K562 (cell line): ENCODE results near the gene SYT17.

ENCODE experiments used
- CHD2 ChIP-seq: IDR thresholded peaks from 2 replicates; pipeline ENCODE4 v1.6.1; 2011; ENCODE audit warnings: low read depth, low read length
- CTBP1 ChIP-seq: fragments of 450-650 bp; IDR thresholded peaks from 2 replicates; pipeline ENCODE4 v1.6.1; 2016; ENCODE audit warnings: borderline replicate concordance
- EZH2 ChIP-seq: IDR thresholded peaks from 2 replicates; pipeline ENCODE4 v1.6.1; 2012; ENCODE audit warnings: low read depth, mild to moderate bottlenecking, inconsistent platforms, low read length, borderline replicate concordance
- HDAC1 ChIP-seq, 2 experiments: fragments of 450-650 bp; IDR thresholded peaks; 2 replicates each; pipeline ENCODE4 v1.6.1; 2016 to 2017; ENCODE audit warnings: inconsistent platforms in 1 of 2, mild to moderate bottlenecking in 1 of 2, moderate library complexity in 1 of 2
- HLTF ChIP-seq: fragments of 450-650 bp; IDR thresholded peaks from 2 replicates; pipeline ENCODE4 v1.6.1; 2016
- MEF2D ChIP-seq: conservative IDR thresholded peaks from 2 replicates; pipeline ENCODE4 v1.6.1; 2016; ENCODE audit warnings: low read depth, missing genetic modification characterization, missing compliant biosample characterization
- RFX5 ChIP-seq: IDR thresholded peaks from 2 replicates; pipeline ENCODE4 v1.6.1; 2011; ENCODE audit warnings: low read depth, mild to moderate bottlenecking, improper control_type of control experiment, low read length
- TRIM28 ChIP-seq: fragments of 450-650 bp; IDR thresholded peaks from 2 replicates; pipeline ENCODE4 v1.6.1; 2017
- ZNF124 ChIP-seq: sonication (generic); formaldehyde crosslinking; IDR thresholded peaks from 2 replicates; pipeline ENCODE4 v1.8.1; 2022; ENCODE audit warnings: missing genetic modification reagents
- TF ChIP-seq, protein P1 (sequence below): fragments of 450-650 bp; formaldehyde crosslinking; IDR thresholded peaks from 2 replicates; pipeline ENCODE4 v1.4.0; 2020; ENCODE audit warnings: mild to moderate bottlenecking, mixed read lengths
- TF ChIP-seq, protein P2 (sequence below): sonication (generic); formaldehyde crosslinking; IDR thresholded peaks from 2 replicates; pipeline ENCODE4 v1.8.1; 2023; ENCODE audit warnings: mild to moderate bottlenecking, missing genetic modification reagents, moderate library complexity
- TF ChIP-seq, protein P3 (sequence below): sonication (generic); formaldehyde crosslinking; IDR thresholded peaks from 2 replicates; pipeline ENCODE4 v1.5.0; 2020; ENCODE audit warnings: missing genetic modification reagents
- TF ChIP-seq, protein P4 (sequence below), 3 experiments: IDR thresholded peaks in 2 of 3; conservative IDR thresholded peaks in 1 of 3; 2 replicates each; pipeline ENCODE4 v1.5.1; 2011 to 2012; ENCODE audit warnings: low read length in 3 of 3, mild to moderate bottlenecking in 3 of 3, control low read depth in 2 of 3, improper control_type of control experiment in 1 of 3, inconsistent platforms in 1 of 3, low read depth in 1 of 3, mixed read lengths in 1 of 3, moderate library complexity in 1 of 3; ENCODE audit not compliant: insufficient read depth in 2 of 3

DNA sequence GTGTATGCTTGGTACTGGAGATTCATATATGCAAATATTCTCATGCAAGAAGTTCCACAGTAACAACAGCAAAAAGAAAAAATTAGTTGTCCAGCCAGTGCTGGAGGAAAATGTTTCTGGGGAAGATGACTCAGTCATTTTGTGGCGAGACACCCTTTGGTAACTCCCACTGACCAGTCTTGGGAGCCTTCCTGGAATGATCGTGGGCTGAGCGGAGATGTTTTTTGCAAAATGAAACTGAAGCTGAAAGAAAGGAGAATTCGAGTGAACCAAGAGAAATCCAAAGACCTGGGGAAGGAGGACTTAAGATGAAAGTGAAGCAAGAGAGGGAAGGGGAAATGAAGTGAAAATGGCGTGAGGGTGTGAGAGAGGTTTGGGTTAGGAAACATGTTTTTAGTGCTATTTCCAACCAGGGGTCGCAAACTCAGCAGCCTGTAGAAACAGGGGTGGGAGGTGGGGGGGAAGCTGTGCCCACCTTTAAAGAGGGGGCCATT is 49.1 kb upstream of the SYT17 start:
- TF ChIP-seq, protein P1, sequence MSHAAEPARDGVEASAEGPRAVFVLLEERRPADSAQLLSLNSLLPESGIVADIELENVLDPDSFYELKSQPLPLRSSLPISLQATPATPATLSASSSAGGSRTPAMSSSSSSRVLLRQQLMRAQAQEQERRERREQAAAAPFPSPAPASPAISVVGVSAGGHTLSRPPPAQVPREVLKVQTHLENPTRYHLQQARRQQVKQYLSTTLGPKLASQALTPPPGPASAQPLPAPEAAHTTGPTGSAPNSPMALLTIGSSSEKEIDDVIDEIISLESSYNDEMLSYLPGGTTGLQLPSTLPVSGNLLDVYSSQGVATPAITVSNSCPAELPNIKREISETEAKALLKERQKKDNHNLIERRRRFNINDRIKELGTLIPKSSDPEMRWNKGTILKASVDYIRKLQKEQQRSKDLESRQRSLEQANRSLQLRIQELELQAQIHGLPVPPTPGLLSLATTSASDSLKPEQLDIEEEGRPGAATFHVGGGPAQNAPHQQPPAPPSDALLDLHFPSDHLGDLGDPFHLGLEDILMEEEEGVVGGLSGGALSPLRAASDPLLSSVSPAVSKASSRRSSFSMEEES (CRISPR knock-in tag), result no peak
- TF ChIP-seq, protein P2, sequence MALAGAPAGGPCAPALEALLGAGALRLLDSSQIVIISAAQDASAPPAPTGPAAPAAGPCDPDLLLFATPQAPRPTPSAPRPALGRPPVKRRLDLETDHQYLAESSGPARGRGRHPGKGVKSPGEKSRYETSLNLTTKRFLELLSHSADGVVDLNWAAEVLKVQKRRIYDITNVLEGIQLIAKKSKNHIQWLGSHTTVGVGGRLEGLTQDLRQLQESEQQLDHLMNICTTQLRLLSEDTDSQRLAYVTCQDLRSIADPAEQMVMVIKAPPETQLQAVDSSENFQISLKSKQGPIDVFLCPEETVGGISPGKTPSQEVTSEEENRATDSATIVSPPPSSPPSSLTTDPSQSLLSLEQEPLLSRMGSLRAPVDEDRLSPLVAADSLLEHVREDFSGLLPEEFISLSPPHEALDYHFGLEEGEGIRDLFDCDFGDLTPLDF, result no peak
- no peak for TF ChIP-seq ZNF124 (CRISPR knock-in tag)
- no peak for TF ChIP-seq MEF2D (tag)
- TF ChIP-seq, protein P3, sequence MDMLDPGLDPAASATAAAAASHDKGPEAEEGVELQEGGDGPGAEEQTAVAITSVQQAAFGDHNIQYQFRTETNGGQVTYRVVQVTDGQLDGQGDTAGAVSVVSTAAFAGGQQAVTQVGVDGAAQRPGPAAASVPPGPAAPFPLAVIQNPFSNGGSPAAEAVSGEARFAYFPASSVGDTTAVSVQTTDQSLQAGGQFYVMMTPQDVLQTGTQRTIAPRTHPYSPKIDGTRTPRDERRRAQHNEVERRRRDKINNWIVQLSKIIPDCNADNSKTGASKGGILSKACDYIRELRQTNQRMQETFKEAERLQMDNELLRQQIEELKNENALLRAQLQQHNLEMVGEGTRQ (CRISPR knock-in tag), result no peak
- no peak for TF ChIP-seq CTBP1
- no peak for TF ChIP-seq RFX5
- TF ChIP-seq EZH2, result no peak
- peak in 1 of 2 experiments; percentile 74; a peak in 1 of 4 replicates for TF ChIP-seq HDAC1 (IDR thresholded peaks at IDR 0.05)
- TF ChIP-seq CHD2, result no peak
- TF ChIP-seq, protein P4, sequence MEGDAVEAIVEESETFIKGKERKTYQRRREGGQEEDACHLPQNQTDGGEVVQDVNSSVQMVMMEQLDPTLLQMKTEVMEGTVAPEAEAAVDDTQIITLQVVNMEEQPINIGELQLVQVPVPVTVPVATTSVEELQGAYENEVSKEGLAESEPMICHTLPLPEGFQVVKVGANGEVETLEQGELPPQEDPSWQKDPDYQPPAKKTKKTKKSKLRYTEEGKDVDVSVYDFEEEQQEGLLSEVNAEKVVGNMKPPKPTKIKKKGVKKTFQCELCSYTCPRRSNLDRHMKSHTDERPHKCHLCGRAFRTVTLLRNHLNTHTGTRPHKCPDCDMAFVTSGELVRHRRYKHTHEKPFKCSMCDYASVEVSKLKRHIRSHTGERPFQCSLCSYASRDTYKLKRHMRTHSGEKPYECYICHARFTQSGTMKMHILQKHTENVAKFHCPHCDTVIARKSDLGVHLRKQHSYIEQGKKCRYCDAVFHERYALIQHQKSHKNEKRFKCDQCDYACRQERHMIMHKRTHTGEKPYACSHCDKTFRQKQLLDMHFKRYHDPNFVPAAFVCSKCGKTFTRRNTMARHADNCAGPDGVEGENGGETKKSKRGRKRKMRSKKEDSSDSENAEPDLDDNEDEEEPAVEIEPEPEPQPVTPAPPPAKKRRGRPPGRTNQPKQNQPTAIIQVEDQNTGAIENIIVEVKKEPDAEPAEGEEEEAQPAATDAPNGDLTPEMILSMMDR (IDR thresholded peaks at IDR 0.05 in 2 of 3, conservative IDR thresholded peaks at IDR 0.05 in 1 of 3; ENCODE audit: insufficient read depth in 2 of 3, low read depth in 1 of 3, low read length in 3 of 3), result no peak
- TF ChIP-seq TRIM28, result 0 out of 2 replicates have a peak, but pooled peaks have one; percentile 28
- 0 out of 2 replicates have a peak, but pooled peaks have one; percentile 36 for TF ChIP-seq HLTF
